Endodermal cell (in vitro differentiated cells): Measurements from ENCODE around the gene CHD6. TPM values are rescaled to one million over a fixed set of nuclear protein-coding genes. Genes with fewer than 3 reads are reported as not detected.

Experiments
- DNase-seq: peaks from one replicate; pipeline ENCODE4 v3.0.0-alpha.2; 2017
- H3K27ac ChIP-seq: 2 replicates; pipeline ENCODE4 v1.5.1; 2013; ENCODE audit warnings: mild to moderate bottlenecking, low read depth, low read length, moderate library complexity
- H3K27me3 ChIP-seq: 2 replicates; pipeline ENCODE4 v1.6.1; 2013; ENCODE audit warnings: mild to moderate bottlenecking, low read length, moderate library complexity; ENCODE audit not compliant: insufficient read depth, control insufficient read depth, poor library complexity, severe bottlenecking
- H3K36me3 ChIP-seq: 2 replicates; pipeline ENCODE4 v1.7.0; 2013; ENCODE audit warnings: mild to moderate bottlenecking, low read length, moderate library complexity; ENCODE audit not compliant: control insufficient read depth, insufficient read depth
- H3K4me1 ChIP-seq: one replicate; pipeline ENCODE4 v1.7.0; 2013; ENCODE audit warnings: low read length; ENCODE audit not compliant: control insufficient read depth, insufficient read depth
- H3K4me3 ChIP-seq: 2 replicates; pipeline ENCODE4 v1.5.1; 2013; ENCODE audit warnings: mild to moderate bottlenecking, low read length, moderate library complexity
- H3K9ac ChIP-seq: 2 replicates; pipeline ENCODE4 v1.6.1; 2013; ENCODE audit warnings: mild to moderate bottlenecking, low read length, moderate library complexity; ENCODE audit not compliant: poor library complexity, severe bottlenecking; ENCODE audit errors: extremely low read depth
- H3K9me3 ChIP-seq: 2 replicates; pipeline ENCODE4 v1.6.1; 2013; ENCODE audit warnings: mild to moderate bottlenecking, low read length, moderate library complexity; ENCODE audit not compliant: control insufficient read depth
- H3K27ac Mint-ChIP-seq: 2 replicates; pipeline ENCODE4 v1.8.0; 2020; ENCODE audit warnings: mixed read lengths
- H3K27me3 Mint-ChIP-seq: 2 replicates; pipeline ENCODE4 v1.8.0; 2021; ENCODE audit warnings: mild to moderate bottlenecking, mixed read lengths; ENCODE audit not compliant: insufficient read depth
- H3K36me3 Mint-ChIP-seq: 2 replicates; pipeline ENCODE4 v1.8.0; 2020; ENCODE audit warnings: low read depth, mixed read lengths
- H3K4me1 Mint-ChIP-seq: 2 replicates; pipeline ENCODE4 v1.8.0; 2020; ENCODE audit warnings: mixed read lengths
- H3K4me3 Mint-ChIP-seq: 2 replicates; pipeline ENCODE4 v1.8.0; 2020; ENCODE audit warnings: mild to moderate bottlenecking, moderate library complexity, mixed read lengths
- H3K9me3 Mint-ChIP-seq: 2 replicates; pipeline ENCODE4 v1.8.0; 2020; ENCODE audit warnings: mild to moderate bottlenecking, mixed read lengths
- WGBS, 2 experiments: methylation state at CpG; one replicate each; pipeline versions ENCODE4 v1.1.5 to v1.1.7; 2013; ENCODE audit warnings: missing lambda C conversion rate in 2 of 2, mixed read lengths in 1 of 2; ENCODE audit not compliant: insufficient coverage in 1 of 2, insufficient read length in 1 of 2; 5-methylcytosine and 5-hydroxymethylcytosine counted together
- total RNA-seq, 2 donors: library from RNA; stranded (reverse); fragmentation: NEBNext Ultra II Directional in 1 of 2; extraction: Animal tissue kit (Norgen Biotek cat#: 25700) in 1 of 2; gene quantifications; 2 replicates in 1 of 2; 3 replicates in 1 of 2; pipeline ENCODE4 v1.2.1, GENCODE V29; 2021
- TF ChIP-seq, protein P1 (sequence below): fragments of 200-600 bp; sonication (generic); conservative IDR thresholded peaks from 2 replicates; pipeline ENCODE4 v1.5.0; 2021; ENCODE audit warnings: antibody characterized with exemption, mild to moderate bottlenecking

CHD6 gene
- total RNA-seq, 2 donors from 2014 or later, result 82.5 to 107 TPM

DNA sequence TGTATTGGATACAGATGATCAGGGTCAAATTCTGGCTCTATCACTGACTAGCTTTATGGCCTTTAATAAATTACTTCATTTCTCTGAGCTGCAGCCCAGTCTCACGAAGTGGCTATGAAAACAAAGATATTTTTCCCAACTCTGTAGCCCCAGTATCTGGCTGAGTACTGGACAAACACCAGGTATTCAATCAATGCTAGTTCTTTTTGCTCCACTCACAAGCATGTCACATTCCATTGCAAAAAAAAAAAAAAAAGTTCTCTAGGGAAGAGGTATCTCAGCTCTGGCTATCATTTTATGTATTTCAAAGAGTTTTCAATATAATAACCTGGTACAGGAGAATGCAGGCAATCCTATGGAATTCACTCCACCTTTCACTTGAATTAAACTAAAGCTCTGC lies 3.1 kb downstream of the CHD6 start:
- H3K27me3 ChIP-seq, result no peaks in the 10 kb centered on the region
- H3K27ac ChIP-seq, result no peak overlapping the region
- TF ChIP-seq, protein P1, sequence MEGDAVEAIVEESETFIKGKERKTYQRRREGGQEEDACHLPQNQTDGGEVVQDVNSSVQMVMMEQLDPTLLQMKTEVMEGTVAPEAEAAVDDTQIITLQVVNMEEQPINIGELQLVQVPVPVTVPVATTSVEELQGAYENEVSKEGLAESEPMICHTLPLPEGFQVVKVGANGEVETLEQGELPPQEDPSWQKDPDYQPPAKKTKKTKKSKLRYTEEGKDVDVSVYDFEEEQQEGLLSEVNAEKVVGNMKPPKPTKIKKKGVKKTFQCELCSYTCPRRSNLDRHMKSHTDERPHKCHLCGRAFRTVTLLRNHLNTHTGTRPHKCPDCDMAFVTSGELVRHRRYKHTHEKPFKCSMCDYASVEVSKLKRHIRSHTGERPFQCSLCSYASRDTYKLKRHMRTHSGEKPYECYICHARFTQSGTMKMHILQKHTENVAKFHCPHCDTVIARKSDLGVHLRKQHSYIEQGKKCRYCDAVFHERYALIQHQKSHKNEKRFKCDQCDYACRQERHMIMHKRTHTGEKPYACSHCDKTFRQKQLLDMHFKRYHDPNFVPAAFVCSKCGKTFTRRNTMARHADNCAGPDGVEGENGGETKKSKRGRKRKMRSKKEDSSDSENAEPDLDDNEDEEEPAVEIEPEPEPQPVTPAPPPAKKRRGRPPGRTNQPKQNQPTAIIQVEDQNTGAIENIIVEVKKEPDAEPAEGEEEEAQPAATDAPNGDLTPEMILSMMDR, result no peak
- Mint-ChIP-seq H3K36me3 (peaks cover 2% of the 10 kb centered on the region), H3K4me3 (no peak overlapping the region), H3K9me3 (no peaks in the 10 kb centered on the region), H3K27ac (no peak overlapping the region), H3K4me1 (peaks cover 48% of the 10 kb centered on the region), H3K27me3 (no peaks in the 10 kb centered on the region)
- no peak overlapping the region for H3K4me3 ChIP-seq
- H3K4me1 ChIP-seq, result peaks cover 3% of the 10 kb centered on the region
- no peak for DNase-seq
- H3K36me3 ChIP-seq, result no peaks in the 10 kb centered on the region
- no peaks in the 10 kb centered on the region for H3K9me3 ChIP-seq
- no peak overlapping the region for H3K9ac ChIP-seq
- WGBS, 2 experiments, result 78 to 86% methylated on average over 1 of the region's 1 CpG

DNA sequence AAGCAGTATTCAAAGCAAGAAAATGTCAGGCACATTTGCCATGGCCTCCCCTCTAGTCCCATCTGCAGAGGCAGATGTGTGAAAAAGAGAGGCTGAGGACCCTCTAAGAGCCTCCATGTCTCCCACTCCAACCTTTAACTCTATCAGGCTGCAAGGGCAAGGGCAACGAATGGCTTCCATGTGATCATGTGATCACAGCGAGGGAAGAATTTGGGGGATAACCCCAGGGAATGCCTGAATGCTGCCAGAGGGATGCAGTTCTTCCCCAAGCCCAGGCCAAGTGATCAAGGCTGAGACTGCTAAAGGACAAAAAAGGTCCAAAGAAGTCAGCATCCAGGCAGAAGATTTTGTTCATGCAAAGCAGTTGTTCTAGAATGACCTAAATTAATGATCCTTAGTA lies 4.9 kb downstream of the CHD6 start:
- Histone ChIP-seq H3K9ac (no peak overlapping the region), H3K4me3 (no peak overlapping the region), H3K27me3 (no peaks in the 10 kb centered on the region), H3K4me1 (peaks cover 3% of the 10 kb centered on the region), H3K27ac (no peak overlapping the region), H3K36me3 (no peaks in the 10 kb centered on the region), H3K9me3 (no peaks in the 10 kb centered on the region)
- no peak overlapping the region for H3K27ac Mint-ChIP-seq
- peaks cover 38% of the 10 kb centered on the region for H3K4me1 Mint-ChIP-seq
- H3K9me3 Mint-ChIP-seq, result no peaks in the 10 kb centered on the region
- no peak for DNase-seq
- H3K27me3 Mint-ChIP-seq, result no peaks in the 10 kb centered on the region
- no peak overlapping the region for H3K4me3 Mint-ChIP-seq
- WGBS, 2 experiments, result 84 to 100% methylated on average over 1 to 2 of the region's 2 CpGs
- TF ChIP-seq, protein P1, result no peak
- peaks cover 2% of the 10 kb centered on the region for H3K36me3 Mint-ChIP-seq

DNA sequence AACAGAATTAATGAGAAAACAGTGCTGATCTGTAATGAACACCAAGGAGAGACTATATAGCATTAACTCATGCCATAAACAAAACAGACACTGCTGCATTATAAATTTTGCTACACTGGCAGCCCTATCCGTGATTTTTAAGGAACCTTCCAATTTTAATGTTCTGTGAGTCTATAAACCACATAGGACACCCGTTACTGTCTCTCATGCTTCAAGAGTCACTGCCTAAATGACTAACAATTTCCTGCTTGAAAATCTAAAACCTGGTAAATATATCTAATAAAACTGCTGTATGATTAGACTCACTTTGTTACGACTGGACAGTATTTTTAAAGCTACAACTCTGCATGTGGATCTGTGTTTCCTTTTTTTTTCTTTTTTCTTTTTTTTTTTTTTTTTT lies 8.7 kb downstream of the CHD6 start:
- Mint-ChIP-seq H3K27ac (no peak overlapping the region), H3K9me3 (peaks cover 1% of the 10 kb centered on the region), H3K4me3 (no peak overlapping the region), H3K27me3 (no peaks in the 10 kb centered on the region), H3K36me3 (peaks cover 10% of the 10 kb centered on the region), H3K4me1 (peaks cover 20% of the 10 kb centered on the region)
- H3K36me3 ChIP-seq, result no peaks in the 10 kb centered on the region
- no peaks in the 10 kb centered on the region for H3K4me1 ChIP-seq
- 90 to 100% methylated on average over 1 to 3 of the region's 3 CpGs for WGBS, 2 experiments
- DNase-seq, result no peak
- no peak overlapping the region for H3K27ac ChIP-seq
- no peaks in the 10 kb centered on the region for H3K27me3 ChIP-seq
- no peak overlapping the region for H3K9ac ChIP-seq
- TF ChIP-seq, protein P1, result no peak
- H3K9me3 ChIP-seq, result no peaks in the 10 kb centered on the region
- H3K4me3 ChIP-seq, result no peak overlapping the region
